CD4-positive, alpha-beta T cell treated with Interleukin-15 for 1 hour (primary cell): ENCODE results near the gene MAGI2.

Experiments used
- DNase-seq: peaks from one replicate; pipeline ENCODE4 v3.0.0-alpha.2; 2020

The MAGI2 gene

DNA sequence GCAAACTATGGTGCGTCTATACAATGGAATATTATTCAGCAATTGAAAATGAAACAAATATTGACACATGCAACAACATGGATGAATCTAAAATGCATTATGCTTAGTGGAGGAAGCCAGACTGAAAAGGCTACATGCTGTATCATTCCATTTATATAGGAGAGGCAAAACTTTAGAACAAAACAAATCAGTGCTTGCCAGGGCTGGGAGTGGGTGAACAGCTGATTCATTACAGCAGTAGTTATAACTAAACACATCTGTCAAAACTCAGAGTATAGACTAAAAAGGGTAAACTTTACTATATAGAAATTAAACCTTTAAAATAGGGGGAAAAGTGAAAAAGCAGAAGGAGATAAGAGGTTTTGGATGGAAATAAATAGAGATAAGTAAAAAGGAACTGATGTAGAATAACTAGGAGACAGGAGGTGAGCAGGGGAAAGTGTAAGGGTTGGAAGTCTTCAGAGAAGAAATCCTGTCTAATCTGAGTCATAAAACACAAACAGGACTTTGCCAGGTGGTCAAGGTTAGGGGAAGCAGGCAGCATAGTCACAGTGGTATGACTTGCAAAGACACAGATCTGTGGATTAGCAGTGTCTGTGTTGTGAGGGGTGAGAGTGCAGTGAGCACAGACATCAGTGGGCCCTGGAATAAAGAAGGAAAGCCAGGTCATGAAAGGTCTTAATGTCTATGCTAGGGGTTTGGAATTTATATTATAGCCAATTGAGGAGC lies 1305.1 kb downstream of the MAGI2 start:
- DNase-seq = no peak

DNA sequence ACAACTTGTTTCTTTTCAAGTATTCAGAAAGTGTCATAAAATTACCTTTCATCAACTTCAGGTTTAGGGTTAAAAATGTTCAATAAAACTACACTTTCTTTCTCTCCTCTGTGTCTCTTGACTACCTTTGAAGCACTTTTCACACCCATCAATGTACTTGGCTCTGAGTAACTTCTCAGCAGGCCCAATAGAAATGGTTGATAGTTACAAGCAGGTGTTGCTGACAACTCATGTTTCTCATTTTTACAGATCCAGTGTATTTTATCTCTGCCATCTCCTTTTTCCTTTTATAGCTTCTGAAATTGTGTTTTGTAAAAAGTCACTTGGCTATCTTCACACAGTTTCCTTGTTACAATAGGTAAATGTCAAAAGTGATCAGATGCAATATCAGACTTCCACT lies 1306.9 kb downstream of the MAGI2 start:
- DNase-seq = no peak

DNA sequence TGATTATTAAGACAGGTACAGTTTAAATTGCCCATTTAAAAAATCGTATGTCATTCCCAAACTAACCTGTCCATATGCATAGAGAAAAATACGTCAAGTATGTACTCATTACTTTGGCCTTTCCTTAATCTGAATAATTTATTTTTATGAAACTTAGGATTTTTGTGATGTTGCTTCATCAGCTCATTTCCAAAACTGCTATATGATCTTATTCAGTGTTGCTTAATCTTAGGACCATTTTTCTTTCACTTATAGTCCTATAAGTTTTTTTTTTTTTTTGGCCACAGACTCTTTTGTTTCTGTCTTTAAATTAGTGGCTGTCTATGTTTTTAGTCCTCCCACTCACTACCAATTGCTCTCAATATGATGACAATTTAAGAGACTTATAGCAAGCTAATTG lies 1309.8 kb downstream of the MAGI2 start:
- no peak for DNase-seq

DNA sequence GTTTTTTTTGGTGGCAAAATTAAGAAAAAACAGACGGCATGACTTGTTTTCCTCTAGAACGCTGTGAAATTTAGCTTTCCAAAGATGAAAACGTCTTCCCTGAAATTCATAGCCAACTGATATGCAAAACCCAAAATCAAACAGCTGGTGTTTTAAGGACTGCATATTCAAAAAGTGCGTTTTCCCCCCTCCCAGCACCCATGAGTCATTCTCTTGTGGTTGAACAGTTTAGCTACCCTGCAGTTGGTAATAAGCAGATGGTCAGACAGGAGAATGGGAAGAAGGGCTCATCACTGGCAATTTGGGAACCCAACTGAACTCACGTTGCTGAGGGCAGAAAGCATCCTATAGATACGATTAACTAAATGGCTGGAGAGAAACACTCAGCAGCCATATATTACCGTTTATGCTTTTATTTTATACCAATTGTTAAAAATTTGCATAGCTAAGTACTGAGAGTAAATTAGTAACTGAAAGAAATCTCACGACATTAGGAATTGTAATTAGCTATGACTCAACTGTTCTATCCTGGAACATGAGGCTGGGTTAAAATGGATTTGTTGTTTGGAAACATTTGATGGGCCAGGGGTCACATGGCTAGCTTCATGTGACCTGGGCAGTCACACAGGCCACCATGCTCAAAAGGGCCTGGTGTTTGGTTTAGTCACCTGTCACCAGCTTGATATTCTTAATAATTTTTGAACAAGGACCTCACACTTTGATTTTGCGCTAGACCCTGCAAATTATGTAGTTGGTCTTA lies 1311.8 kb downstream of the MAGI2 start:
- DNase-seq = no peak

DNA sequence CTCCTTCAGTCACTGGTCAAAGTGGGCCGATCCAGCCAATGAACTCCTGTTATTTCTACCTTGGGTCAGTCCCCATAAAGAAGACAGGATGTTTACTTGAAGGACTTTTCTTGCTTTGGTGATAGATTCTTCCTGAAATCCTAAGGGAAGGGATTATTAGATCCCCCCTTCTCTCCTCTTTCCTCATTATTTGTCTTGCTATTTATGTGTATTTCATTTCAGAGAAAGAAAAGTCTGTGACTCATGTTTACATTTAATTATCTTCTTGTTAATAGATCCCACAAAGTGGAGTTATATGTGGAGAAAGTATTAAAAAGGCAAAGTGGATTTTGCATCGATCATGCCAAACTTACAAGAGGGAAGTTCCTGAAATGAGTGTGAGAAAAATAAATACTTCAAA lies 1313.4 kb downstream of the MAGI2 start:
- no peak for DNase-seq

DNA sequence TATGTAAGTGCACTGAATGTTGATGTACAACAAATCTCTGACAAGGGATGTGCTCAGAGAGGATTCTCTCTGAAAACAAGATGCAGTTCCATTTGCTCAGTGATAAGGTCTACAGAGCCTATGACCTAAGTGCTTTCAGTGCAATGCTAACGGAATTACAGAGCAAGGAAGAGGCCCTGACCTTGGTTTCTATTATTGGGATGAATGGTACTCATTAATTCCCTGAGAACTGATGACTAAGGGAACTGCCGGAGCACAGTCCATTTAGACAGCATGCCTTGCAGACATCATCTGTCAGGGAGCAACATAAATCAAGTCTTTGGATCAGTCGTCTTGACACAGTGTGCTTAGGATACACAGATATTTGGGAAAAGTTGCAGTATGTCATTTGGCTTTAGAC lies 1314.1 kb downstream of the MAGI2 start:
- no peak for DNase-seq

DNA sequence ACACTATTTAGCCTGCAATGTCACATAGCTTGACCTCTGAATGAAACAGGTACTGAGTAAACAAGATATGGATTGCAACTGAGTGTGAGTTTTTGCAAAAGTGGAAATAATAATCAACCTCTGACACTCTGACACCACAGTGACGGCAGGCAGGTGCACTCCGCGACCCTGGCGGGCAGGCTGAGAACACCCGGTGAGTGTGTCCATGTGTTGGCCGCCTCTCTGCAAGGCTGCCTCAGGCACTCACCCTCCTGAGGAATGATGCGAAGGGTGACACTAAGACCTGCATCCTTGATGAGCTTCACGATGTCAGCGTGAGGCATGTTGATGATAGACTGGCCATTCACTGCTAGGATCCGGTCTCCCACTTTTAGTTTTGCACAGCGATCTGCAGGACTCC lies 1318.7 kb downstream of the MAGI2 start:
- no peak for DNase-seq

DNA sequence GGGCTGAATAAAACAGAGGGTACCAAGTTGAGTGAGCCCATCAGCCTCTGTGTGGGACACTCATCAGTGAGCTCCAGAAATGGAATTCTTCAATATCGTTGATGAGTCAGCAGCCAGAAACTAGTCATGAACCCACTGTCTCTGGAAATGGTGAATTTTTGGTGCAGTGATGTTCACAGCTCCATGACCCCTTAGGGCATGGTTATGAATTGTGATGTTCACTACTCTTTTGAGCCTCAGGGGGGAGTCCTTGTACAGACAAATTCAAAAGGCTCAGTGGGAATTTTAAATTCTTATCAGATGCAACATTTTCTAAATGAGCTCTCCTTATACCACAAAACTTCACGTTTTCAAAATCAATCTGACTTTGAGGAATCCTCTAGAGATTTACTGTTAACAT lies 1319.2 kb downstream of the MAGI2 start:
- no peak for DNase-seq

DNA sequence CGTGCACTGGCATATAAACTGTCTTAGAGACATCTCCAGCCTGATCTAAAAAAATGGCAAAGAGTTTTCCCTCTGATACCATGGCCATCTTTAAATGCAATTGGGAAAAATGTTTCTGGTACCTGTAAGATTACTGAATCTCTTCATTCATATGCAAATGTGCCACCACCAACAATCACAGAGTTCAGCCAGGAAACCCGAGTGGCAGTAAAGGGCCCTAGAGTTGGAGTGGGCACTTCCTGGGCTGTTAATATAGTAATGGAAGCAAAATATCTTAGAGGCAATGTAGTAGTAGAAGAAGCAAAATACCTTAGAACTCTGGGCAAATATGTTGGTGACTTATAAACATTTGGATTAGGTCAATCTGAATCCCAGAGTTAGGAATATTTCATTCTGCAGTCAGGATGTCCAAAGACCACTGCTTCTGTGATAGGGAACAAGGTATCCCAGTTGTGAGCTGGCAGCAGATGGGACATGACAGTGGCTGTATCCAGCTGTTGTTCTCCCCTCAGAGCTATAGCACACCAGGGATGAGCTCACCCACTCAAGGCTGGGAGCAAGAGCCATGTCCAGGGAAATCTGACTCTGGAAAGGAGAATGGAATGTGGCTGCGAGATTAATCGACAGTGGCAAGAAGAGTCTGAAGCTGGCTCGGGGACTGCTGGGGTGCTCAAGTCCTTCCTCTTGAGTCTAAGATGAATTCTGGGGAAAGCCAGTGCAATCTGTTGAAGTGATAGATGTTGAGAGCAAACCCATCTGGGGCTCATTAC lies 1322.8 kb downstream of the MAGI2 start:
- DNase-seq = no peak

DNA sequence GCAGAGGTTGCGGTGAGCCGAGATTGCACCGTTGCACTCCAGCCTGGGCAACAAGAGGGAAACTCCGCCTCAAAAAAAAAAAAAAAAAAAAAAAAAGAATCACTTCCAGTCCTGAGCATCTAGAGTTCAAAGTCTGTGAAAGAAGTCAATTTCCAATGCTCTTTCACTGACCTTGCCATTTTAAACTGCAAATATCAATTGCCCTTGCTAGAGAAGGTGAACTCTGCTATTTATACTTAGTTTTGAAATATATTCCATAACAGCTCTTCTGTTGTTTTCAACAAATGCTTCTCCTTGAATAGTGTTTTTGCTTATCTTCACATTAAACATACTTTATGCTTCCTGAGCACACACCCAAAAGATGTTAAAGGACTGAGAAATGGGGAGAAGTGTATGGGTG lies 1323.6 kb downstream of the MAGI2 start:
- no peak for DNase-seq

DNA sequence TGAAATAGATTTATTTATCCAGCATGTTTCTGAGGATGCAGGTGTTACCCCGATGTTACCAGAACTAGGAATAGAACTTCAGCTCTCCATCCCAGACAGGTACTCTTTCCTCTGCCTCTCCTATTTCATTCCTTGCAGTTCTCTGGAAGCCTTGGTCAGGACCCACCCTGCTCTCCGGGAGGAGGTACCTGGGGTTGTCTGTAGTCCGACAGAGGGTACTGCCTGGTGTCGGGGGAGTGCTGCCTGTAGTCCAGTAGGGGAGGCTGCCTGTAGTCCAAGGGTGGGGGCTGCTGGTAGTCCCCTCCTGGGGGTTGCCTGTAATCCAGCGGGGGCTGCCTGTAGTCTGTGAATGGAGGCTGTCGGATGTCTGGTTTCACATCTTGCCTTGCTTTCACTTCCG lies 1326.5 kb downstream of the MAGI2 start:
- DNase-seq = no peak

DNA sequence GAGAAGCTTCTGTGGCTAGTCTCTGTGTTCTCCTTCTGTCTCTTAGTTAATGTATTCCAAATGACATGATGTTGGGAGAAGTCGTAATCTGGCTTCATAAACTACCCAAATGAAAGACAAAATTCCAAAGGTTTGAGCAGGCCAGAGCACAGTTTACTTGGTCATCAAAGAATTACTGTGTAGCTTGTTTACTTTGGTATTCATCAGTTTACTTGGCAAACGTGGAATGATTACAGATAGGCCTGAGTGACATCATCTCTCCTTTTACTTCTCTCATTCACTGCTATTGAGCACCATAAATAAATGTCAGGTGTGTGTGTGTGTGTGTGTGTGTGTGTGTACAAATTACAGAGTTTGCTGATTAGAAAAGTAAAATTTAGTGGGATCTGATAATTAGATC lies 1327.6 kb downstream of the MAGI2 start:
- no peak for DNase-seq

DNA sequence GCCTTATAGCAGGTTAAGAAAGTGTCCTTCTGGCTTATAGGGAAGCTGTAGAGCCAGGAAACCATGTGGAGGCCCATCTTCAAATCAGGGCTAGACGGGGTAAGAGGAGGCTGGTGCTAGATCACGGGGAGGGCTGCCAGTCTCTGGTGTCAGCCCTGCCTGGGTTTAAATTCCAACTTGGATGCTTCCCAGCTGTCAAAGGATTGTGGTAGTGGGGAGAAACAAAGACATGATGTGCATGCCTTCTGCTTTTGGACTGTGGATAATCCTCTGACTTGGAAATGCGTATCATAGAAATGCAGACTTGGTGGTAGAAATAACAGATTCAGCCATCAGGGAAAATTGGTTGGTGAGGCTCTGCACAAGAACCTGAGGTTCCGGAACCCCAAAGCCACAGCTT lies 1329.3 kb downstream of the MAGI2 start:
- DNase-seq = no peak

DNA sequence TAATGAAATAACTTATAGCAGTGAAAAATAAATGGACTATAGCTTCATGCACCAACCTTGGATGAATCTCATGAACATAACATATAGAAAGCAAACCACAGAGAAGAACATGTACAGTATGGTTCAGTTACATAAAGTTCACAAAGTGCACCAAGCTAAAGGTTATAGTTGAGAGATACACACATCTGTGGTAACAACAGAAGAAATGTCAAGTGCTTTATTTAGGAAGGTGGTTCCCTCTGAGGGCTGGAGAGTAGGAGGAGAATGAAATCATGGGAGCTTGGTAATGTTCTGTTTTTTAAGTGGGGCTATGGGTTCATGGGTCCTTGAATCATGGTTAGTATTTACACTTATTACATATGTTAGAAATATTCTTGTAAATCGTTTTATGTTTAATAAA lies 1331.6 kb downstream of the MAGI2 start:
- no peak for DNase-seq

DNA sequence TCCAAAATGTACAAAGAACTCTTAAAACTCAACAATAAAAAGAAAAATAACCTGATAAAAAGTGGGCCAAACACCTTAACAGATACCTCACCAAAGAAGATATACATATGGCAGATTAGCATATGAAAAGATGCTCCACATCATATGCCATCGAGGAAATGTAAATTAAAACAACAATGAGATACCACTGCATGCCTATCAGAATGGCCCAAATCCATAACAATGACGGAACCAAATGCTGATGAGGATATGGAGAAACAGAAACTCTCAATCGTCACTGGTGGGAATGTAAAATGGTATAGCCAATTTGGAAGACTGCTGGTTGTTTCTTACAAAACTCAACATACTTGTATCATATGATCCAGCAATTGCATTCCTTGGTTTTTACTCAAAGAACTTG lies 1335.0 kb downstream of the MAGI2 start:
- DNase-seq = no peak

DNA sequence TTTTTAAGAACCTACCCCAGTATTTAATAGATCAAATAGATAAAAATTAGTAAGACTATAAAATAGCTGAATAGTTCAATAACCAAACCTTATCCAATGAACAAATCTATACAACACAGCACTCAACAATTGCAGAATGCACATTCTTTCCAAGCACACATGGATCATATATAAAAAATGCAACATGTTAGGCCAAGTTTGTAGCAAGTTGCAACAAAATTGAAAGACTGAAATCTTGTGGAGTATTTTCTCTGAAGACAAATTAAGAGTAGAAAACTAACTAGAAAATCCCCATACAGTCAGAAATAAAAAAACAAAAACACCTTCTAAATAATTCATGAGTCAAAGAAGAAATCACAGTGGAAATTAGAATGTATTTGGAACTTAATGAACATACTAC lies 1337.6 kb downstream of the MAGI2 start:
- no peak for DNase-seq

DNA sequence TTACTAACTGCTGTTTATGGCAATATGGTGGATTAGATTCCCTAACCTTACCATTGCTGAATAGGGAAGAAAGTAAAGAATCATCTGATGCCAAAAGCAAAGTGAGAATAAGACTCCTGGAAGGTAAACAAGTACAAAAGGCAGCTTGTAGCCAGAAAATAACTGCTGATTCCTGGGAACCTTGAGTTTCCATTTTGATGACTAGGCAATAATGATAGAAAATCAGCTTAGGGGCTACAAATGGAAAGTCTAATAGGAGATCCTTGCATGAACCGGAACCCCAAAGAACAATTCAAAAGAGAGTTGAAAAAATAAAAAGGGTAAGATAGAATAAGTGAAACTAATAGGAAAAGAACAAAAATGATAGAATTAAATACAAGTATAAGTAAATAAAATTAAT lies 1338.5 kb downstream of the MAGI2 start:
- no peak for DNase-seq

DNA sequence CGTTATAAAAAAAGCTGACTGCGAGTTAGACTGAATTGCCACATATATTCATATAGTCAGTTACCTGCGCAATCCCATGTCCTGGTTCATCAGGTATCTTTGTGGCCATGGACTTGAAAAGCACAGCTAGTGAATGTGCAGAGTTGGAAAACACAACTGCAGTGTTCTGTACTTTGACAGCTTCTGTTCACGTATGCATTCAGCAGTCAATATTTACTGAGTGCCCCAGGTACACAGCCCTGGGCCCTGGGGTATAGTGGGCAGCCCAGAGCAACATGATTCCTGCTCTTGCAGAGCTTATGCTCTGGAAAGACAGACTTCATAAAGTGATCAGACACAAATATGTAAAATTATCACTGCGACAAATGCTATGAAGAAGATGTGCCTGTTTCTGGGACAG lies 1341.0 kb downstream of the MAGI2 start:
- DNase-seq = no peak

DNA sequence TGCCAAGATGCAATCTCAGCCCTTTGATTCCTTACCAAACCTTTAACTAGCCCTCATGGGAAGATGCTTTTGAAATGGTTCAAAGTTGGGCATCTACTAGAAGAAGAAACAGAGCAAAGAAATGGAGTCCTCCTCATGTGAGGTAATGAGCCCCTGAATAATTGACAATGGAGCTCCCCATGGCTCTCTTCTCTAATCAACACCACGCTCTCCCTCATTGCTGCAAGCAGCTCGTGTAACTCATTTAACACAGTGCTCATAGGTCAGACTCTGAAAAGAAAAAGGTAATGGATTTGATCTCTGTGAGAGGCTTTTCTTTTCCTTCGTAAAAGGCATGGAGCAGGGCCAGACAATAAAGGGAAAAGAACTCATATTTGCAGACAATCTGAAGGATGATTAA lies 1342.1 kb downstream of the MAGI2 start:
- no peak for DNase-seq

DNA sequence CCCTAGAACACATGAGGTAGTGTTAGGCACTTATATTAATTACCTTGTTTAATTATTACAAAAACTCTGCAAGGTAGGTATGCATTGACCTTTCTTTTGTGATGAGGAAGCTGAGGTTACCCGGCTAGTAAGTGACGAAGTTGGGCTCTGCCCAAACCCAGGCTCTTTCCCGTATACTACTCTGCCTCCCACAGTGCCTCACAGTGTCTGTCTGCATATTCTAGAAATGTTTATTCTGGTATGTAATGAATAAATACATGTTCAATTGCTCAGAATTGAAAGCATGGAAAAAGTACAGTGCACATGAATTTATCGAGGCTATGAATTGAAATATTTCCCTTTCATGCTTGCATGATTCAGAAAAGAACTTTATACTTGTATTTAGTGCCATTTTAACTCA lies 1350.0 kb downstream of the MAGI2 start:
- no peak for DNase-seq

DNA sequence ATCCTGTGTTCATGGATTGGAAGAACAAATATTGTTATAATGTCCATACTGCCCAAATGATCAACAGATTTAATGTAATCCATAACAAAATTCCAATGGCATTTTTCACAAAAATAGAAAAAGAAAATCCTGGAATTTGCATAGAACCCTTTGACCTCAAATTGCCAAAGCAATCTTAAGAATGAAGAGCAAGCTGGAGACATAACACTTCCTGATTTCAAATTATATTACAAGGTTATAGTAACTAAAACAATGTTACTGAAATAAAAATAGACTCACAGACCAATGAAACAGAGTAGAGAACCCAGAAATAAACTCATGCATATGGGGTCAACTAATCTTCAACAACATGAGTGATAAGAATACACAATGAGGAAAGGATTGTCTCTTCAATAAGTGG lies 1352.4 kb downstream of the MAGI2 start:
- DNase-seq = no peak

DNA sequence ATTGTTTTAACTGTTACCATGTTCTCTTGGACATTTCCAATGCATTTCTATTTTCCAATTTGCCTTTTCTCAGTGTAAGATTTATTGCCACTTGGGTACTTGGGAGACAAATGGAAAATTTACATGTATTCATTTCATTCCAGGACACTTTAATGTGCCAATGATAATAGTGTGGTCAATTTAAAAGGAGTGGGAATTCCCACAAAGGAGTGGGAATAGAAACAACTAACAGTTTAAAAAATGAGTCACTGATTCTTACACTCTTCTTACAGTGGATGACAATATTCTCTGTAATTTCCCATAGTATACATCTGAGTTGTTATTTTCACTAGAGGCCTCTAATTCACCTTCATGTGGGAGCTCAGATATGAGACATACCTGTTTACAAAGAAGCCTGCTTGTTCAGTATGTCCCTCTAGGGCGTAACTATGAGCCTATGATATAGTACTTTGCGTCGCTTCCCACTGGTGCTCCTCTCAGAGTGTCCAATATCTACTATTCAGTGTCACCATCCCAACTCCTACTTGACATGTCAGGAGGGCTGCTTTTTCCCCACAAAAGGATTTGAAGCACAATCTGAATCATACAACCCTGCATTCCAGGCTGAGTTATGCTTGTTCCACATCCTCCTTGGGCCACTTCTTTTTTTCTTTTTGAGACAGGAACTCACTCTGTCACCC lies 1353.6 kb downstream of the MAGI2 start:
- DNase-seq = no peak

DNA sequence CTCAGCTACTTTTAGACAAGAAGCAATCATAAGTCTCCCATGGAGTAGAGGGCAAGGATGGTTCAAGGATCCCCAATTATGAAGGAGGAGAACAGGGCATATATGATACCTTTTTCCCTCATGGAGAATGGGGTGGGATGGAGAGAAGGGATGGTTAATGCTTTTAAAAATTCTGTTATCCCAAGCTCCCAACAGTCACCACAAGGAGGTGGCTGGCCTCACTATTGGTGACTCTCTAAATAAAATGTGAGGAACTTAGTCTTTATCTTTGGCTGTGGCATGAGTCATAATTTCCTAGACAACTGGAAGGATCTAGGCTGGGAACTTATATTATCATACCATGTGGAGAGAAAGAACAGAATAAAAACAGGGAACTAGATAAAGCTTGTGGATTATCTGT lies 1357.9 kb downstream of the MAGI2 start:
- DNase-seq = no peak

DNA sequence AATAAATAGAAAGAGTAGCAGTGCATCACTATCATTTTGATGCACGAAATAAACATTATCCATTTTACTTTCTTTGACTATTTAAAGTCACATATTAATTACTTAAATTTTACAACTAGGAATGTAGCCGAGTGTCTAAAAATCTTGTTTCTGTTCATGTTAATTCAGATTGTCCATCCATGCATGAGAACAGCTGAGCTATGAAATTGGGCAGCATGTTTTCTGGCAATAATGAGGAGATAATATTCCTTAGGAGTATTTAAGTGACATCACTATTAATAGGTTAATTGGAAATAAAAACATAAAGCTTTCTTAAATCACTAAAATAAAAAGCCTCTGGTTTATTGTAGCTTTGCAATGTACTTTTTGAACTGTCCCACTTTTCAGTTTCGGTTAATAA lies 1361.1 kb downstream of the MAGI2 start:
- no peak for DNase-seq
